HEK293 (cell line): ENCODE measurements around the gene ZBTB8A.

Source experiments
- BCL6B ChIP-seq: fragments of 450-650 bp; formaldehyde crosslinking; IDR thresholded peaks from 2 replicates; pipeline ENCODE4 v1.5.1; 2017; ENCODE audit warnings: missing biosample characterization, missing genetic modification characterization
- OVOL3 ChIP-seq: fragments of 450-650 bp; formaldehyde crosslinking; IDR thresholded peaks from 2 replicates; pipeline ENCODE4 v1.5.1; 2016; ENCODE audit warnings: missing biosample characterization, missing genetic modification characterization
- PATZ1 ChIP-seq: fragments of 450-650 bp; formaldehyde crosslinking; IDR thresholded peaks from 2 replicates; pipeline ENCODE4 v1.5.1; 2016; ENCODE audit warnings: missing biosample characterization, missing genetic modification characterization
- SP2 ChIP-seq: fragments of 450-650 bp; formaldehyde crosslinking; IDR thresholded peaks from 2 replicates; pipeline ENCODE4 v1.5.1; 2016; ENCODE audit warnings: missing biosample characterization, missing genetic modification characterization
- TCF7L2 ChIP-seq: IDR thresholded peaks from 2 replicates; pipeline ENCODE4 v1.6.1; 2011; ENCODE audit warnings: low read depth, mild to moderate bottlenecking, inconsistent platforms, low read length, moderate library complexity, borderline replicate concordance
- TSHZ1 ChIP-seq: fragments of 450-650 bp; formaldehyde crosslinking; IDR thresholded peaks from 2 replicates; pipeline ENCODE4 v1.5.1; 2016; ENCODE audit warnings: missing biosample characterization, missing genetic modification characterization, borderline replicate concordance
- ZBTB1 ChIP-seq: fragments of 450-650 bp; formaldehyde crosslinking; IDR thresholded peaks from 2 replicates; pipeline ENCODE4 v1.5.1; 2016; ENCODE audit warnings: missing biosample characterization, missing genetic modification characterization
- ZBTB10 ChIP-seq: fragments of 450-650 bp; formaldehyde crosslinking; IDR thresholded peaks from 2 replicates; pipeline ENCODE4 v1.5.1; 2016; ENCODE audit warnings: missing biosample characterization, missing genetic modification characterization
- ZBTB20 ChIP-seq: fragments of 450-650 bp; formaldehyde crosslinking; IDR thresholded peaks from 2 replicates; pipeline ENCODE4 v1.5.1; 2016; ENCODE audit warnings: missing biosample characterization, missing genetic modification characterization
- ZBTB8A ChIP-seq: fragments of 450-650 bp; formaldehyde crosslinking; IDR thresholded peaks from 2 replicates; pipeline ENCODE4 v1.5.1; 2016; ENCODE audit warnings: missing biosample characterization, missing genetic modification characterization
- ZNF157 ChIP-seq: fragments of 450-650 bp; formaldehyde crosslinking; IDR thresholded peaks from 2 replicates; pipeline ENCODE4 v1.5.1; 2016; ENCODE audit warnings: missing biosample characterization, missing genetic modification characterization
- ZNF266 ChIP-seq: fragments of 450-650 bp; formaldehyde crosslinking; IDR thresholded peaks from 2 replicates; pipeline ENCODE4 v1.5.1; 2016; ENCODE audit warnings: missing biosample characterization, missing genetic modification characterization, low read depth
- ZNF280C ChIP-seq: fragments of 450-650 bp; formaldehyde crosslinking; IDR thresholded peaks from 2 replicates; pipeline ENCODE4 v1.5.1; 2016; ENCODE audit warnings: missing biosample characterization, missing genetic modification characterization
- ZNF335 ChIP-seq: fragments of 450-650 bp; formaldehyde crosslinking; conservative IDR thresholded peaks from 2 replicates; pipeline ENCODE4 v1.5.1; 2016; ENCODE audit warnings: missing biosample characterization, missing genetic modification characterization
- ZNF449 ChIP-seq: fragments of 450-650 bp; formaldehyde crosslinking; IDR thresholded peaks from 2 replicates; pipeline ENCODE4 v1.5.1; 2017; ENCODE audit warnings: missing biosample characterization, mild to moderate bottlenecking, missing genetic modification characterization, moderate library complexity
- ZNF514 ChIP-seq: fragments of 450-650 bp; formaldehyde crosslinking; IDR thresholded peaks from 2 replicates; pipeline ENCODE4 v1.5.1; 2016; ENCODE audit warnings: missing biosample characterization, missing genetic modification characterization
- ZNF596 ChIP-seq: fragments of 450-650 bp; IDR thresholded peaks from 2 replicates; pipeline ENCODE4 v1.5.0; 2018; ENCODE audit warnings: missing biosample characterization, mild to moderate bottlenecking, missing genetic modification characterization, moderate library complexity
- ZNF626 ChIP-seq: fragments of 450-650 bp; sonication (Bioruptor Pico); formaldehyde crosslinking; IDR thresholded peaks from 2 replicates; pipeline ENCODE4 v1.5.1; 2018; ENCODE audit warnings: missing biosample characterization, missing genetic modification characterization, inconsistent platforms
- ZNF654 ChIP-seq: fragments of 450-650 bp; formaldehyde crosslinking; IDR thresholded peaks from 2 replicates; pipeline ENCODE4 v1.5.1; 2016; ENCODE audit warnings: low read depth, missing biosample characterization, missing genetic modification characterization
- ZNF664 ChIP-seq: fragments of 450-650 bp; formaldehyde crosslinking; IDR thresholded peaks from 2 replicates; pipeline ENCODE4 v1.5.1; 2016; ENCODE audit warnings: missing biosample characterization, missing genetic modification characterization
- ZNF791 ChIP-seq: fragments of 450-650 bp; formaldehyde crosslinking; IDR thresholded peaks from 2 replicates; pipeline ENCODE4 v1.5.1; 2016; ENCODE audit warnings: missing biosample characterization, missing genetic modification characterization
- ZNF830 ChIP-seq: fragments of 450-650 bp; IDR thresholded peaks from 2 replicates; pipeline ENCODE4 v1.5.0; 2018; ENCODE audit warnings: missing biosample characterization, missing genetic modification characterization, low read depth, mild to moderate bottlenecking, moderate library complexity
- ZSCAN5A ChIP-seq: fragments of 450-650 bp; formaldehyde crosslinking; IDR thresholded peaks from 2 replicates; pipeline ENCODE4 v1.5.1; 2016; ENCODE audit warnings: missing biosample characterization, missing genetic modification characterization

The ZBTB8A gene

GRCh38 chr1:32539584-32540571, 651 bp downstream of the ZBTB8A start (continued):
- TF ChIP-seq ZBTB8A (tag by site-specific recombination) (peak; percentile 85), ZSCAN5A (no peak), ZNF791 (tag by site-specific recombination) (no peak), ZNF514 (tag by site-specific recombination) (no peak), TCF7L2 (no peak), ZNF626 (tag by site-specific recombination) (no peak), ZNF335 (tag by site-specific recombination) (no peak), ZBTB1 (tag by site-specific recombination) (no peak), ZNF664 (tag by site-specific recombination) (no peak), ZNF596 (tag by site-specific recombination) (0 out of 2 replicates have a peak, but pooled peaks have one; percentile 9), ZNF449 (tag by site-specific recombination) (no peak), ZNF157 (tag by site-specific recombination) (no peak), ZNF654 (no peak), OVOL3 (tag by site-specific recombination) (no peak), TSHZ1 (tag by site-specific recombination) (no peak), ZBTB20 (tag by site-specific recombination) (peak; percentile 76; the same call in 1 of the 2 replicates), ZNF830 (no peak), SP2 (tag by site-specific recombination) (peak; percentile 29; the same call in 1 of the 2 replicates), BCL6B (tag by site-specific recombination) (no peak), ZNF266 (no peak), ZNF280C (tag by site-specific recombination) (no peak), ZBTB10 (tag by site-specific recombination) (0 out of 2 replicates have a peak, but pooled peaks have one; percentile 30), PATZ1 (tag by site-specific recombination) (0 out of 2 replicates have a peak, but pooled peaks have one; percentile 3)
